ENCODE measurements around the gene AGPAT4.
"Not testable (repeated sequence)": the region's sequence is repeated elsewhere in the genome, so short reads cannot be mapped to it uniquely, and the experiment has no call there.

AGPAT4 gene

GRCh38 chr6:161227004-161227960, 46.6 kb downstream of the AGPAT4 start:
- DNase-seq (ENCODE audit: low read depth), result no peak

GRCh38 chr6:161226009-161226964, 47.6 kb downstream of the AGPAT4 start:
- no peak for DNase-seq (ENCODE audit: low read depth)

- DNase-seq (ENCODE audit: low read depth), result no peak
These were observed 48.2 kb downstream of the AGPAT4 start for GRCh38 chr6:161225681-161226008.

GRCh38 chr6:161224951-161225680, 48.7 kb downstream of the AGPAT4 start:
- DNase-seq (ENCODE audit: low read depth), result not testable (repeated sequence)

GRCh38 chr6:161223646-161224045, 50.2 kb downstream of the AGPAT4 start:
- no peak for DNase-seq (ENCODE audit: low read depth)

- DNase-seq (ENCODE audit: low read depth), result no peak
These were observed 51.1 kb downstream of the AGPAT4 start for GRCh38 chr6:161222706-161223234.

GRCh38 chr6:161220346-161220745, 53.5 kb downstream of the AGPAT4 start:
- DNase-seq (ENCODE audit: low read depth), result no peak

GRCh38 chr6:161219680-161220079, 54.2 kb downstream of the AGPAT4 start:
- no peak for DNase-seq (ENCODE audit: low read depth)

- no peak for DNase-seq (ENCODE audit: low read depth)
These were observed 55.6 kb downstream of the AGPAT4 start for GRCh38 chr6:161218222-161218621.

- no peak for DNase-seq (ENCODE audit: low read depth)
These were observed 56.2 kb downstream of the AGPAT4 start for GRCh38 chr6:161217628-161218027.

GRCh38 chr6:161216616-161217205, 57.1 kb downstream of the AGPAT4 start:
- no peak for DNase-seq (ENCODE audit: low read depth)

GRCh38 chr6:161215876-161216615, 57.8 kb downstream of the AGPAT4 start:
- DNase-seq (ENCODE audit: low read depth), result no peak

- DNase-seq (ENCODE audit: low read depth), result no peak
These were observed 58.7 kb downstream of the AGPAT4 start for GRCh38 chr6:161215193-161215592.

- no peak for DNase-seq (ENCODE audit: low read depth)
These were observed 59.1 kb downstream of the AGPAT4 start for GRCh38 chr6:161214722-161215121.

GRCh38 chr6:161212902-161213301, 61.0 kb downstream of the AGPAT4 start:
- DNase-seq (ENCODE audit: low read depth), result no peak

- no peak for DNase-seq (ENCODE audit: low read depth)
These were observed 62.4 kb downstream of the AGPAT4 start for GRCh38 chr6:161211380-161212035.

- DNase-seq (ENCODE audit: low read depth), result no peak
These were observed 63.0 kb downstream of the AGPAT4 start for GRCh38 chr6:161210857-161211256.

- no peak for DNase-seq (ENCODE audit: low read depth)
These were observed 66.7 kb downstream of the AGPAT4 start for GRCh38 chr6:161207200-161207599.

GRCh38 chr6:161204866-161205557, 68.8 kb downstream of the AGPAT4 start:
- no peak for DNase-seq (ENCODE audit: low read depth)
